ELR (cell line): Measurements from ENCODE around the gene CHRNG.

ENCODE experiments used
- DNase-seq: peaks from one replicate; pipeline ENCODE4 v3.0.0-alpha.2; 2015; ENCODE audit warnings: low read depth

The CHRNG gene

DNA sequence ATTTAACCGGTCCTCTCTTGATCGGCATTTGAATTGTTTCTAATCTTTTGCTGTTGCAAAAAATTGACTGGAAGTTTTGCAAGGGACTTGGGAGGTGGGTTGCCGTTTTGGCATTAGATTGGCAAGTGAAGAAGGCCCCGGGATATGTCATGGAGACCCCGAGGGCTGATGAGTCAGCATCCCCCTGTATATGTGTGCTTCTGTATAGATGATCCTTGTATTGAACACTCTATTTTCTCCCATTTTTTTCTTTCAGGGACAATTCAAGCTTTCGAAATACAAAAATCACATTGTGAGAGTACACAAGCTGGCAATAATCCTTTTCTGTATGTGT is 41.1 kb downstream of the CHRNG start:
- DNase-seq, result no peak

- no peak for DNase-seq
Observed at GRCh38 chr2:232581725-232582124, 42.2 kb downstream of the CHRNG start.

GRCh38 chr2:232584238-232584637 is 44.7 kb downstream of the CHRNG start:
- DNase-seq, result no peak

- no peak for DNase-seq
Observed at GRCh38 chr2:232586943-232587505, 47.5 kb downstream of the CHRNG start.

DNA sequence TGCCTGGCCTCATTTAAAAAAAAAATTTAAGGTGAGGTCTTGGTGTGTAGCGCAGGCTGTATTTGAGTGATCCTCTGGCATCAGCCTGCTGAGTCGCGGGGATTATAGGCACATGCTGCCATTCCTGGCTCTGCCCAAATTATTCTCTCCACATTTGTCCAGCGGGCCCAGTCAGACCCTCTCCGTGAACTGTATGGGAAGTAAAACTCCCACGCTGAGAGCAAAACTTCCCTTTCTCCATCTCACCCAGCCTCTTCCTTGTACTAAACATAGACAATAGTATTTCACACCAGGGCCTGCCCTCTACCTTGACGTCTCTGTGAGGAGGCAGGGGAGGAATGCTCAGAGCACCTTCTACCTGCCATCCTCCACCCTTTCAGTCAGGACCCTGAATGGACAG is 48.0 kb downstream of the CHRNG start:
- no peak for DNase-seq

DNA sequence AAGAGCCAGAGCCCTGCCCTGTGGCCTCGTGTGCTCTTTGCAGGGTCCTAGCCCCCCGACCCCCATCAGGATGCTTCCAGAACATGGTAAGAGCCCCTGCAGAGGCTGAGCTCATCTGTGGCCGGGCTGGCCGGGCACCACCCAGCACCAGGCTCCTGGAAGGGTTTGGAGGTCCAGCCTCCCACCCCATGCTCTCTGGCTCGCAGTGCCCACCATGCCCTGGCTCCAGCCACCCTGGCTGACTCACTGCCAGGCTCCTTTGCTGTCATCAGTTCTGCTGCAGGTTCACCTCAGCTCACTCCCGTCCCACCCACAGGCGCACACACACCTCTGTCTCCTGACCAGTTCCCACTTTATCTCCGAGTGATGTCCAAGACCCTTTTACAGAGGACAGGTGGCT is 48.5 kb downstream of the CHRNG start:
- no peak for DNase-seq

- peak; percentile 61 for DNase-seq
Observed at GRCh38 chr2:232588680-232589585, 49.4 kb downstream of the CHRNG start.

- DNase-seq, result peak; percentile 86
Observed at GRCh38 chr2:232592772-232593395, 53.4 kb downstream of the CHRNG start.

DNA sequence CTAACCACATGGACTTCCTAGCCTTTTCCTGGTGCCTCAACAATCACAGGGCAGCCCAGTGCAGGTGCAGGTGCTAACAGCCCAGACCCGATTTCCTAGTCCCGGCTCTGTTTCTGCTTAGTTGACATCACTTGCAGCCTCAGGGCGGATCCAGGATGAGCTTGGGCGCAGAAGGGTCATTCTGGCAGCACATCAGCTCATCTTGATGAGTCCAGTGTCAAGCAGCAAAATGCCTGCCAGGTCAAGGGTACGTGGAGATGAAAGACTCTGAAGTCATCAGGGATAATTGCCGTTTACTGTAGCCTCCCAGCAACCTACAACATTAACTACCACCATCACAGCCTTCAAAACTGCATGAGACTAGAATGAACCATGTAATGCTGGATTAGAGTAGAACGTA is 54.5 kb downstream of the CHRNG start:
- DNase-seq, result no peak
